GM18502 (cell line): Measurements from ENCODE around the gene PHLDB3.
"Not testable (repeated sequence)": the region's sequence is repeated elsewhere in the genome, so short reads cannot be mapped to it uniquely, and the experiment has no call there.

Source experiments
- ATAC-seq: cut with Tn5 transposase; IDR thresholded peaks from one replicate; pipeline ENCODE4 v1.9.1; 2021; ENCODE audit warnings: mild to moderate bottlenecking; ENCODE audit not compliant: unreplicated experiment, poor library complexity

Gene PHLDB3

GRCh38 chr19:43504426-43505185 lies at the start of gene PHLDB3:
Gene PHLDB3, minus strand, starts transcription at chr19:43504746. Its CDS starts 628 bp downstream, at chr19:43504118.
- ATAC-seq = peak; percentile 17

DNA sequence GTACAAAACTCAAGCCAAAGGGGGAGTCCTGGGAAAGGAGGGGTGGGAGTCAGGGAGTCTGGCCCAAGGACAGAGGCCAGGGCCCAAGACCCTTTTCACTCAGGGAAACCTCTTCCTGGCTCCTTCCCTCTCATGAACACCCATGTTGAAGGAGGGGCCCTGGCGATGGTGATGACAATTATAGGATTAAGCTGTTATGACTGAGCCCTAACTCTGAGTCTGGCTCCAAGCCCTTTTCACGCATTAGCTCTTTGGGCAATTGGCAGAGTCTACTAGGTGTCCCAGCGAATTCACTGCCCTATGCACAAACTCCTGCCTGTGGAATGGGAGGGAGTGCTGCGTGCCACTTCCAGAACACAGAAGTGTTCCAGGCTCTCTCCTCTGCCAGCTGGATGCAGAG lies 49.1 kb upstream of the PHLDB3 start:
- ATAC-seq = no peak

DNA sequence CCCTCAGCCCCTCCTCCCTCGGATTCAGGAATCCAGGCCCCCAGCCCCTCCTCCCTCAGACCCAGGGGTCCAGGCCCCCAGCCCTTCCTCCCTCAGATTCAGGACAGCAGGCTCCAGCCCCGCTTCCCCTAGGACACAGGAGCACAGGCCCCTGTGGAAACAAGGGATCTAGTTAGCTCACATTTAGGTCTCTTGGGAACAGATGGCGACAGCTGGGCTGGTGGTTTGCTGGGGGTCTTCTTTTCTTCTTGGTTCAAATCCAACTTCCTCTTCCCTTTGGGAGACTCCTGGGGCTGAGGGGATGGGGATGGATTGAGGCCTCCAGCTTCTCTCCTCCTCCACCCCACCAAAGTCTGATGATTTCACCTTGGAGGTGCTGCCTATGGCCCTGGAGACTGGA lies 48.1 kb upstream of the PHLDB3 start:
- no peak for ATAC-seq

DNA sequence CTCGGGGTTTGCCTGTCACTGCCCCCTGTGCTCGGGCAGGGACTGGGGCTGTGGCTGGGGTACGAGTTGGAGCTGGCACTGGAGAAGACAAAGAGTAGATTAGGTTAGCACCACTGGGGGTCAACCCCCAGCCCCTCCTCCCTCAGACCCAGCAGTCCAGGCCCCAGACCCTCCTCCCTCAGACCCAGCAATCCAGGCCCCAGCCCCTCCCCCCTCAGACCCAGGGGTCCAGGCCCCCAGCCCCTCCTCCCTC lies 47.6 kb upstream of the PHLDB3 start:
- no peak for ATAC-seq

- ATAC-seq = no peak
Measured at GRCh38 chr19:43551399-43552197, 47.1 kb upstream of the PHLDB3 start.

- ATAC-seq = no peak
Measured at GRCh38 chr19:43548706-43549105, 44.2 kb upstream of the PHLDB3 start.

DNA sequence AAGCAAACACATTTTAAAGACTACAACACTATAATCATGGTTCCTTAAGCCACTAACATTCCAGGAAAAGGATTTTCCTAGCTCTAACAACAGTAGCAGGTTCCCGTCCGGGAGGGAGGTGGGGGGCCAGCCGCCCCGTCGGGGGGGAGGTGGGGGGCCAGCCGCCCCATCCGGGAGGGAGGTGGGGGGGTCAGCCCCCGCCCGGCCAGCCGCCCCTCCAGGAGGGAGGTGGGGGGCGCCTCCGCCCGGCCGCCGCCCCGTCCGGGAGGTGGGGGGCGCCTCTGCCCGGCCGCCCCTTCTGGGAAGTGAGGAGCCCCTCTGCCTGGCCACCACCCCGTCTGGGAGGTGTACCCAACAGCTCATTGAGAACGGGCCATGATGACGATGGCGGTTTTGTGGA lies 43.4 kb upstream of the PHLDB3 start:
- not testable (repeated sequence) for ATAC-seq

- ATAC-seq = no peak
Measured at GRCh38 chr19:43546581-43546980, 42.0 kb upstream of the PHLDB3 start.

DNA sequence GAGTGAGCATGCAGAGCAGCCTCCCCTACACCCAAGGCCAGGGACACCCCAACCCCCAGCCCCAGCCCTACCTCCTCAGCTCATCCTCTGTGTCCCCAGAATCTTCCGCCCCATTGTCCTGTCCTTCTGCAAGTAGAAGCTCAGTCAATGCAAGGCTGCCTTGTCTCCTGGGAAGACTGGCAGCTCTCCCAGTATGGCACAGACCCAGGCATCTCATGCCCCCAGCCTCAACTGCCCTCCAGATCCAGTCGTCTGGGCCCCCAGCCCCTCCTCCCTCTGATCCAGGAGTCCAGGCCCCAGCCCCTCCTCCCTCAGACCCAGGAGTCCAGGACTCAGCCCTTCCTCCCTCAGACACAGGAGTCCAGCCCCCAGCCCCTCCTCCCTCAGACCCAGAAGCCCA lies 41.4 kb upstream of the PHLDB3 start:
- ATAC-seq = no peak

GRCh38 chr19:43545276-43545675 lies 40.7 kb upstream of the PHLDB3 start:
- no peak for ATAC-seq

- ATAC-seq = no peak
Measured at GRCh38 chr19:43544077-43544476, 39.5 kb upstream of the PHLDB3 start.

DNA sequence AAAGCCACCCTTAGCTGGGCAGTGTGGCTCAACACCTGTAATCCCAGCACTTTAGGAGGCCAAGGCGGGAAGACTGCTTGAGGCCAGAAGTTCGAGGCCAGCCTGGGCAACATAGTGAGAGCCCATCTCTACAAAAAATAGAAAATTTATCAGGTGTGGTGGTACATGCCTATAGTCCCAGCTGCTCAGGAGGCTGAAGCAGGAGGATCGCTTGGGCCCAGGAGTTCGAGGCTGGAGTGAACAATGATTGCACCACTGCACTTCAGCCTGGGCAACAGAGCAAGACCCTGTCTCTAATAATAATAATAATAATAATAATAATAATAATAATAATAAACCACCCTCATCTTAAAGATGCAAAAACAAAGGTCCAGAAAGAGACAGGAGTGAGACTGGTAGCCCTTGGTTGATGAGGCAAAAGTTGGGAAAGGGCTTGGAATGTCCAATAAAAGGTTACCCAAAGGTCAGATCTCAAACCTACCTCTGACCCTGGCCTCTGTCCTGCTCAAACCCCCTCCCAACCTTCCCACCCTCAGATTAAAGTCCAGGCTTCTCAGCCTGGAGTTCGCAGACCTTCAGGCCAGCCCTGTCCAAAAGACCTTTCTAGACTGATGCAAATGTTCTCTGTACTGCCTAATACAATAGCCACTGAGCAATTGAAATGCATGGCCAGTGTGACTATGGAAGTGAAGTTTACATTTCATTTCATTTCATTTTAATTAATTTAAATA lies 37.5 kb upstream of the PHLDB3 start:
- ATAC-seq = no peak

- ATAC-seq = no peak
Measured at GRCh38 chr19:43540381-43540780, 35.8 kb upstream of the PHLDB3 start.

GRCh38 chr19:43538922-43539321 lies 34.4 kb upstream of the PHLDB3 start:
- no peak for ATAC-seq

GRCh38 chr19:43534816-43535761 lies 30.5 kb upstream of the PHLDB3 start:
- ATAC-seq = no peak

GRCh38 chr19:43534305-43534815 lies 29.8 kb upstream of the PHLDB3 start:
- no peak for ATAC-seq

DNA sequence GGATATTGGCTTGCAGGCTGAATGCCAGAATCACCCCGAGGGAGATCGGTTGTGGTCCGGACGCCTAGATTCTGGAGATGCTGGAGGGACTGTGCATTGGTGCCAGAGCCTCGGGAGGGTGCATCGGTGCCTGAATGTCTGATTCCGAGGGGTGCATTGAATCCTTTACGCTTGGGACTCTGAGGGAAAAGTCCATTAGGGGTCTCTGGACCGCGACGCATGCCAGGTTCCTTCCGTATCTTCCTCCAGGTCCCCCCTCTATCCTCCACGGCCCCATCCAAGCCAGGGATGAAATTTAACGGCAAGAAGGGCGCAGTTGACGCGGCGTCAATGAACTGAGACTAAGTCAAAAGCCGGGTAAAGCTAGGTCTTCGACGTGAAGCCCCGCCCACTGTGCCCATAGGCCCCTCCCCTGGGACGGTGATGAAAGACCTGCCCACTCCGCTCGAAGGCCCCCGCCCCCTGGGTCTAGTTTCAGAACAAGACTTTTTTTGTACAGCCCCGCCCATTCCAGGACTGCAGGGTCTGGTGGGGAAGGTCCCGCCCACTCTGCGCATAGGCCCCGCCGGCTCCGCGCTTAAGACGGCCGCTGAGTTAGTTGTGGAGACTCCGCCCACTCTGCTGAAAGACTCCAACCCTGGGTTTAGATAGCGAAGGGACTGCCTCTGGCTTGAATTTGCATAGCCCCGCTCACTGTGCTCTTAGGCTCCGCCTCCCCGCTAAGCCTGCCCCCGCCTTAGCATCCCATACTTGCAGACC lies 29.2 kb upstream of the PHLDB3 start:
- peak; percentile 77 for ATAC-seq

DNA sequence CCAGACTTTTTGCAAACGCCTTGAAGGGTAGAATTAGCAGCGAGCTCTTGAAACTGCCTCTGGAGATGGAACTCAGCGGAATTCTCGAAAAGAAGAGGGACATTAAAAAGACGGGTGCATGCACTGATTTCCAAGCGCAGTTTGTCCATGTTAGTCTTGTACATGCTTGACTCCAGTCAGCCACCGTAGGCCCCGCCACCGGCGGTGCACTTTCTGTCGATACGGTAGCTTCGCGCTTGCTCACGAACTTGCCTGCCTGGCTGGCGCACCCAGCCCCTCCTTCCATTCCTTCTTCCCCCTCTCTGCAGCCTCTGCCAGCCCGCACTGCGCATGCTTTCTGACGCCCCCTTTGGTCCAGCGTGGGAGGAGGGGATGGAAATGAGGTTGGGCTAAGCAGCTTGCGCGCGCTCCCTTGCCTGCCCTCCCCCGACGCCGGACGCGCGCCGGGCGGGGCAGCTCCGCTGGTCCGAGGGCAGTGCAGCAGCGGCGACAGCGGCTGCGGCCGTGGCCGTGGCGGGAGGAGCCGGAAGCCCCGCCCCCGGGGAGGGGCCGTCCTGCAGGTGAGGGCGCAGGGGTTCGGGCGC lies 28.5 kb upstream of the PHLDB3 start, which contains the start of gene ZNF575:
TSS of gene ZNF575 (plus strand) at position 227 of the 584 bp plus-strand sequence. CDS start 1,235 bp downstream, outside the sequence.
- ATAC-seq = peak; percentile 58

- peak; percentile 15 for ATAC-seq
Measured at GRCh38 chr19:43532571-43532961, 28.0 kb upstream of the PHLDB3 start.
